ENCODE results near the gene PCDHA8.
A peak's percentile ranks its signal among the peaks of the same experiment; 100 is the strongest.
"Not testable (repeated sequence)": the region's sequence is repeated elsewhere in the genome, so short reads cannot be mapped to it uniquely, and the experiment has no call there.

The PCDHA8 gene

GRCh38 chr5:140840978-140841962 is at the start of gene PCDHA8:
Gene PCDHA8, plus strand, starts transcription at chr5:140841187. Its CDS starts 135 bp downstream, at chr5:140841322.
- peak within 1 kb of the TSS; percentile 25 for H3K4me3 ChIP-seq (ENCODE audit: control insufficient read depth, low read depth, low read length)
- DNase-seq (ENCODE audit: low read depth): no peak
- TF ChIP-seq CTCF (IDR thresholded peaks at IDR 0.05; ENCODE audit: control insufficient read depth, insufficient read depth, low read depth, low read length, missing control alignments): peak; percentile 64

GRCh38 chr5:140794595-140795258 is 46.3 kb upstream of the PCDHA8 start, which contains the start of gene PCDHA2:
Gene PCDHA2, plus strand, starts transcription at chr5:140794852.
- peak within 1 kb of the TSS; percentile 43 for H3K4me3 ChIP-seq (ENCODE audit: control insufficient read depth, low read depth, low read length)
- TF ChIP-seq CTCF (IDR thresholded peaks at IDR 0.05; ENCODE audit: control insufficient read depth, insufficient read depth, low read depth, low read length, missing control alignments): peak; percentile 47
- DNase-seq (ENCODE audit: low read depth): no peak

GRCh38 chr5:140795259-140795641 is 45.7 kb upstream of the PCDHA8 start:
- peak; percentile 58 for TF ChIP-seq CTCF (IDR thresholded peaks at IDR 0.05; ENCODE audit: control insufficient read depth, insufficient read depth, low read depth, low read length, missing control alignments)
- DNase-seq (ENCODE audit: low read depth): no peak
- peak overlapping the region; percentile 43 for H3K4me3 ChIP-seq (ENCODE audit: control insufficient read depth, low read depth, low read length)

- not testable (repeated sequence) for H3K4me3 ChIP-seq (ENCODE audit: control insufficient read depth, low read depth, low read length); DNase-seq (ENCODE audit: low read depth)
Observed at GRCh38 chr5:140796072-140796717, 44.8 kb upstream of the PCDHA8 start.

- TF ChIP-seq CTCF (IDR thresholded peaks at IDR 0.05; ENCODE audit: control insufficient read depth, insufficient read depth, low read depth, low read length, missing control alignments): no peak
- no peak overlapping the region for H3K4me3 ChIP-seq (ENCODE audit: control insufficient read depth, low read depth, low read length)
- DNase-seq (ENCODE audit: low read depth): no peak
Observed at GRCh38 chr5:140796718-140797095, 44.3 kb upstream of the PCDHA8 start.

GRCh38 chr5:140800816-140801493 is 40.0 kb upstream of the PCDHA8 start, which contains the start of gene PCDHA3:
Gene PCDHA3, plus strand, starts transcription at chr5:140801057.
- peak; percentile 53 for TF ChIP-seq CTCF (IDR thresholded peaks at IDR 0.05; ENCODE audit: control insufficient read depth, insufficient read depth, low read depth, low read length, missing control alignments)
- H3K4me3 ChIP-seq (ENCODE audit: control insufficient read depth, low read depth, low read length): peak within 1 kb of the TSS; percentile 47
- no peak for DNase-seq (ENCODE audit: low read depth)

Data from AG09309 (cell line).